ENCODE data around the gene THPO. TPM values are rescaled to one million over a fixed set of nuclear protein-coding genes. Genes with fewer than 3 reads are reported as not detected.

THPO gene
- total RNA-seq, 1 experiment from 2014 or later, result not detected

- peaks cover 14% of the 10 kb centered on the region for H4K20me1 ChIP-seq (ENCODE audit: low read length)
- H3K79me2 ChIP-seq (ENCODE audit: low read length), result peaks cover 53% of the 10 kb centered on the region
- no peak overlapping the region for H2AFZ ChIP-seq (ENCODE audit: low read length)
- BruUV-seq (replicated peaks), result TSS peak; percentile 14
- no peak overlapping the region for H3K4me2 ChIP-seq (ENCODE audit: low read length)
- H3K4me3 ChIP-seq (ENCODE audit: low read length), result no peak overlapping the region
- H3K4me1 ChIP-seq (ENCODE audit: insufficient read depth, low read length), result peaks cover 14% of the 10 kb centered on the region
- ChIA-PET POLR2A (ENCODE audit: unreplicated experiment) (no interaction called here), CTCF (no interaction called here)
- H3K36me3 ChIP-seq (ENCODE audit: low read depth, low read length), result peaks cover 88% of the 10 kb centered on the region
- DNase-seq (no peak), ATAC-seq (no peak)
- TF ChIP-seq EZH2 (IDR thresholded peaks at IDR 0.05; ENCODE audit: low read length, unreplicated experiment), result no peak
- TF ChIP-seq CTCF (conservative IDR thresholded peaks at IDR 0.05; ENCODE audit: low read depth, low read length), result no peak
- TF ChIP-seq EZH2phosphoT487 (IDR thresholded peaks at IDR 0.05; ENCODE audit: borderline replicate concordance, low read length), result no peak
- H3K9ac ChIP-seq (ENCODE audit: low read length), result no peak overlapping the region
- intact Hi-C loops (cut with micrococcal nuclease), result no loop called here
- H3K27ac ChIP-seq (ENCODE audit: low read length), result no peak overlapping the region
- peaks cover 3% of the 10 kb centered on the region for H3F3A ChIP-seq (ENCODE audit: low read length, unreplicated experiment)
- H3K9me3 ChIP-seq (ENCODE audit: low read length), result no peaks in the 10 kb centered on the region
- no peaks in the 10 kb centered on the region for H3K9me2 ChIP-seq (replicated peaks; ENCODE audit: low read length)
- H3K27me3 ChIP-seq (ENCODE audit: low read length), result no peaks in the 10 kb centered on the region
Observed at GRCh38 chr3:184327171-184327570, 50.8 kb downstream of the THPO start.

- CTCF ChIA-PET, result no interaction called here
- H3K27ac ChIP-seq (ENCODE audit: low read length), result no peak overlapping the region
- intact Hi-C loops (cut with micrococcal nuclease), result no loop called here
- no peaks in the 10 kb centered on the region for H3K9me2 ChIP-seq (replicated peaks; ENCODE audit: low read length)
- BruUV-seq (replicated peaks), result no TSS peak
- H3K4me1 ChIP-seq (ENCODE audit: insufficient read depth, low read length), result peaks cover under 1% of the 10 kb centered on the region; the same call in 1 of the 2 replicates
- no peak overlapping the region for H3K4me3 ChIP-seq (ENCODE audit: low read length)
- H3K4me2 ChIP-seq (ENCODE audit: low read length), result no peak overlapping the region
- POLR2A ChIA-PET (ENCODE audit: unreplicated experiment), result no interaction called here
- no peaks in the 10 kb centered on the region for H3K9me3 ChIP-seq (ENCODE audit: low read length)
- H3K9ac ChIP-seq (ENCODE audit: low read length), result no peak overlapping the region
- H4K20me1 ChIP-seq (ENCODE audit: low read length), result peaks cover 27% of the 10 kb centered on the region
- peak; percentile 32; the same call in 1 of the 2 replicates for ATAC-seq
- H3K27me3 ChIP-seq (ENCODE audit: low read length), result no peaks in the 10 kb centered on the region
- peaks cover 62% of the 10 kb centered on the region for H3K79me2 ChIP-seq (ENCODE audit: low read length)
- H3K36me3 ChIP-seq (ENCODE audit: low read depth, low read length), result peaks cover 88% of the 10 kb centered on the region
- TF ChIP-seq EZH2 (IDR thresholded peaks at IDR 0.05; ENCODE audit: low read length, unreplicated experiment), result no peak
- TF ChIP-seq CTCF (conservative IDR thresholded peaks at IDR 0.05; ENCODE audit: low read depth, low read length), result no peak
- TF ChIP-seq EZH2phosphoT487 (IDR thresholded peaks at IDR 0.05; ENCODE audit: borderline replicate concordance, low read length), result no peak
- peak; percentile 33 for DNase-seq
- H3F3A ChIP-seq (ENCODE audit: low read length, unreplicated experiment), result no peaks in the 10 kb centered on the region
- no peak overlapping the region for H2AFZ ChIP-seq (ENCODE audit: low read length)
Observed at GRCh38 chr3:184325715-184326369, 52.2 kb downstream of the THPO start.

- H3K27me3 ChIP-seq (ENCODE audit: low read length), result no peaks in the 10 kb centered on the region
- no TSS peak for BruUV-seq (replicated peaks)
- TF ChIP-seq EZH2 (IDR thresholded peaks at IDR 0.05; ENCODE audit: low read length, unreplicated experiment) (no peak), CTCF (conservative IDR thresholded peaks at IDR 0.05; ENCODE audit: low read depth, low read length) (no peak), EZH2phosphoT487 (IDR thresholded peaks at IDR 0.05; ENCODE audit: borderline replicate concordance, low read length) (no peak)
- no peak overlapping the region for H3K9ac ChIP-seq (ENCODE audit: low read length)
- peaks cover 68% of the 10 kb centered on the region for H3K79me2 ChIP-seq (ENCODE audit: low read length)
- intact Hi-C loops (cut with micrococcal nuclease), result no loop called here
- peaks cover 6% of the 10 kb centered on the region for H3K4me1 ChIP-seq (ENCODE audit: insufficient read depth, low read length)
- H3K4me2 ChIP-seq (ENCODE audit: low read length), result no peak overlapping the region
- no peak overlapping the region for H3K4me3 ChIP-seq (ENCODE audit: low read length)
- H3K27ac ChIP-seq (ENCODE audit: low read length), result no peak overlapping the region
- no peaks in the 10 kb centered on the region for H3K9me2 ChIP-seq (replicated peaks; ENCODE audit: low read length)
- ChIA-PET CTCF (no interaction called here), POLR2A (ENCODE audit: unreplicated experiment) (no interaction called here)
- ATAC-seq (no peak), DNase-seq (no peak)
- no peaks in the 10 kb centered on the region for H3K9me3 ChIP-seq (ENCODE audit: low read length)
- peaks cover 93% of the 10 kb centered on the region for H3K36me3 ChIP-seq (ENCODE audit: low read depth, low read length)
- no peak overlapping the region for H2AFZ ChIP-seq (ENCODE audit: low read length)
- H4K20me1 ChIP-seq (ENCODE audit: low read length), result peaks cover 32% of the 10 kb centered on the region
- no peaks in the 10 kb centered on the region for H3F3A ChIP-seq (ENCODE audit: low read length, unreplicated experiment)
Observed at GRCh38 chr3:184325269-184325668, 52.7 kb downstream of the THPO start.

Data from PC-3 (cell line).